Fibroblast of lung (primary cell): ENCODE data around the gene CARMIL1. TPM values are rescaled to one million over a fixed set of nuclear protein-coding genes. Genes with fewer than 3 reads are reported as not detected.

Experiments
- DNase-seq, 2 donors: peaks; one replicate each; pipeline versions ENCODE4 v3.0.0 to v3.0.0-alpha.2; 2010; ENCODE audit warnings: low read depth in 2 of 2
- H2AFZ ChIP-seq: 2 replicates; pipeline ENCODE4 v1.5.1; 2012; ENCODE audit warnings: low read length, control low read depth, inconsistent platforms
- H3K27ac ChIP-seq: 2 replicates; pipeline ENCODE4 v1.5.1; 2011; ENCODE audit warnings: low read length, control low read depth; ENCODE audit not compliant: insufficient read depth
- H3K27me3 ChIP-seq: 2 replicates; pipeline ENCODE4 v1.5.1; 2011; ENCODE audit warnings: mild to moderate bottlenecking, low read length; ENCODE audit not compliant: control insufficient read depth, insufficient read depth
- H3K36me3 ChIP-seq: 2 replicates; pipeline ENCODE4 v1.5.1; 2011; ENCODE audit warnings: low read length; ENCODE audit not compliant: control insufficient read depth, insufficient read depth
- H3K4me1 ChIP-seq: 2 replicates; pipeline ENCODE4 v1.5.1; 2011; ENCODE audit warnings: low read length; ENCODE audit not compliant: control insufficient read depth, insufficient read depth; ENCODE audit errors: extremely low read depth
- H3K4me2 ChIP-seq: 2 replicates; pipeline ENCODE4 v1.5.1; 2011; ENCODE audit warnings: low read length, control low read depth; ENCODE audit not compliant: insufficient read depth; ENCODE audit errors: extremely low read depth
- H3K4me3 ChIP-seq, 4 experiments: fragments of 200-600 bp in 1 of 4; sonication (generic) in 1 of 4; replicated peaks in 1 of 4; 2 replicates each; pipeline ENCODE4 v1.5.1; 2011 to 2016; ENCODE audit warnings: low read length in 4 of 4, low read depth in 3 of 4, mild to moderate bottlenecking in 3 of 4, control low read depth in 2 of 4, inconsistent platforms in 1 of 4, mixed read lengths in 1 of 4; ENCODE audit not compliant: insufficient read depth in 1 of 4; ENCODE audit errors: control extremely low read depth in 1 of 4
- H3K79me2 ChIP-seq: 2 replicates; pipeline ENCODE4 v1.5.1; 2012; ENCODE audit warnings: mild to moderate bottlenecking, low read length, inconsistent platforms; ENCODE audit not compliant: control insufficient read depth, insufficient read depth
- H3K9ac ChIP-seq: 2 replicates; pipeline ENCODE4 v1.5.1; 2011; ENCODE audit warnings: mild to moderate bottlenecking, low read length, control low read depth; ENCODE audit not compliant: insufficient read depth
- H3K9me3 ChIP-seq: 2 replicates; pipeline ENCODE4 v1.5.1; 2012; ENCODE audit warnings: low read depth, low read length; ENCODE audit not compliant: control insufficient read depth, insufficient read depth
- H4K20me1 ChIP-seq: 2 replicates; pipeline ENCODE4 v1.5.1; 2011; ENCODE audit warnings: low read length; ENCODE audit not compliant: control insufficient read depth, insufficient read depth; ENCODE audit errors: extremely low read depth
- CTCF ChIP-seq, 2 donors: IDR thresholded peaks in 1 of 2; conservative IDR thresholded peaks in 1 of 2; 1 replicate in 1 of 2; 2 replicates in 1 of 2; pipeline ENCODE4 v1.5.1; 2011 to 2012; ENCODE audit warnings: low read length in 2 of 2, control low read depth in 1 of 2, inconsistent platforms in 1 of 2, low read depth in 1 of 2, mild to moderate bottlenecking in 1 of 2
- EZH2 ChIP-seq: IDR thresholded peaks from 2 replicates; pipeline ENCODE4 v1.5.1; 2012; ENCODE audit warnings: low read length, control low read depth, mild to moderate bottlenecking; ENCODE audit errors: missing control alignments
- polyA plus RNA-seq, 2 donors: library from polyadenylated mRNA; depleted of rRNA in 1 of 2; stranded (reverse) in 1 of 2; unstranded in 1 of 2; fragments of >200 nt; gene quantifications; 2 replicates each; pipeline ENCODE4 v1.2.1, GENCODE V29; 2011 to 2012; ENCODE audit warnings: missing spikeins in 1 of 2
- total RNA-seq: library from RNA; depleted of rRNA; stranded (reverse); fragments of >200 nt; gene quantifications from 2 replicates; pipeline ENCODE4 v1.2.1, GENCODE V29; 2014

The CARMIL1 gene
- total and polyA plus RNA-seq, 2 donors (not counting 1 experiment from before 2014, with no cell fraction given), result 10.2 to 12.5 TPM

GRCh38 chr6:25637960-25638434, 358.8 kb downstream of the CARMIL1 start:
- Histone ChIP-seq H3K4me1 (no peaks in the 10 kb centered on the region), H2AFZ (no peak overlapping the region), H3K36me3 (no peaks in the 10 kb centered on the region), H3K27ac (no peak overlapping the region), H4K20me1 (no peaks in the 10 kb centered on the region), H3K9ac (no peak overlapping the region), H3K79me2 (no peaks in the 10 kb centered on the region), H3K4me3 (no peak overlapping the region), H3K9me3 (no peaks in the 10 kb centered on the region), H3K27me3 (no peaks in the 10 kb centered on the region), H3K4me2 (no peak overlapping the region)
- no peak for TF ChIP-seq CTCF (conservative IDR thresholded peaks at IDR 0.05 in 1 of 2, IDR thresholded peaks at IDR 0.05 in 1 of 2; ENCODE audit: low read depth in 1 of 2, low read length in 2 of 2)
- no peak for TF ChIP-seq EZH2
- no peak for DNase-seq

- Histone ChIP-seq H3K27me3 (no peaks in the 10 kb centered on the region), H3K79me2 (no peaks in the 10 kb centered on the region), H3K4me1 (no peaks in the 10 kb centered on the region), H3K9me3 (no peaks in the 10 kb centered on the region), H3K4me2 (no peak overlapping the region), H3K27ac (no peak overlapping the region), H3K9ac (no peak overlapping the region), H4K20me1 (no peaks in the 10 kb centered on the region), H3K36me3 (no peaks in the 10 kb centered on the region), H3K4me3 (no peak overlapping the region), H2AFZ (no peak overlapping the region)
- TF ChIP-seq CTCF (conservative IDR thresholded peaks at IDR 0.05 in 1 of 2, IDR thresholded peaks at IDR 0.05 in 1 of 2; ENCODE audit: low read depth in 1 of 2, low read length in 2 of 2) (no peak), EZH2 (no peak)
- no peak for DNase-seq
Observed at GRCh38 chr6:25639653-25640052, 360.5 kb downstream of the CARMIL1 start.

GRCh38 chr6:25640446-25640845, 361.3 kb downstream of the CARMIL1 start:
- no peaks in the 10 kb centered on the region for H3K36me3 ChIP-seq
- no peak overlapping the region for H3K4me2 ChIP-seq
- no peak for DNase-seq
- no peaks in the 10 kb centered on the region for H3K9me3 ChIP-seq
- H3K27me3 ChIP-seq, result no peaks in the 10 kb centered on the region
- TF ChIP-seq EZH2 (no peak), CTCF (conservative IDR thresholded peaks at IDR 0.05 in 1 of 2, IDR thresholded peaks at IDR 0.05 in 1 of 2; ENCODE audit: low read depth in 1 of 2, low read length in 2 of 2) (no peak)
- H3K79me2 ChIP-seq, result no peaks in the 10 kb centered on the region
- H3K4me3 ChIP-seq, result no peak overlapping the region
- no peak overlapping the region for H2AFZ ChIP-seq
- H3K27ac ChIP-seq, result no peak overlapping the region
- H3K9ac ChIP-seq, result no peak overlapping the region
- no peaks in the 10 kb centered on the region for H4K20me1 ChIP-seq
- H3K4me1 ChIP-seq, result no peaks in the 10 kb centered on the region
